ENCODE data around the gene ATP23.

Gene ATP23

GRCh38 chr12:57929092-57929830, 12.1 kb upstream of the ATP23 start:
- no peak overlapping the region for H3K4me2 ChIP-seq (ENCODE audit: low read depth, low read length, poor library complexity, severe bottlenecking)
- H3K4me3 ChIP-seq (ENCODE audit: low read length, poor library complexity, severe bottlenecking) = no peak overlapping the region
- no peaks in the 10 kb centered on the region for H4K20me1 ChIP-seq (ENCODE audit: insufficient read depth, low read length, poor library complexity, severe bottlenecking)
- H3K9me2 ChIP-seq (replicated peaks; ENCODE audit: low read depth, low read length) = no peaks in the 10 kb centered on the region
- no peaks in the 10 kb centered on the region for H3K9me3 ChIP-seq (ENCODE audit: insufficient read depth, low read depth, low read length)
- H3K27me3 ChIP-seq (ENCODE audit: insufficient read depth, low read length, poor library complexity, severe bottlenecking) = no peaks in the 10 kb centered on the region
- no peak overlapping the region for H2AFZ ChIP-seq (ENCODE audit: low read length)
- no peaks in the 10 kb centered on the region for H3F3A ChIP-seq (ENCODE audit: low read depth)
- no peak overlapping the region for H3K9ac ChIP-seq (ENCODE audit: low read depth, low read length, poor library complexity, severe bottlenecking)
- peaks cover 19% of the 10 kb centered on the region for H3K79me2 ChIP-seq (ENCODE audit: insufficient read depth, low read length)
- peaks cover 9% of the 10 kb centered on the region for H3K4me1 ChIP-seq (ENCODE audit: insufficient read depth, low read length, poor library complexity, severe bottlenecking)
- H3K36me3 ChIP-seq (ENCODE audit: insufficient read depth, low read length) = no peaks in the 10 kb centered on the region
- TF ChIP-seq EZH2phosphoT487 (IDR thresholded peaks at IDR 0.05; ENCODE audit: borderline replicate concordance) (no peak), CTCF (conservative IDR thresholded peaks at IDR 0.05; ENCODE audit: low read length) (no peak)

GRCh38 chr12:57934819-57935218, 6.5 kb upstream of the ATP23 start:
- no peaks in the 10 kb centered on the region for H4K20me1 ChIP-seq (ENCODE audit: insufficient read depth, low read length, poor library complexity, severe bottlenecking)
- H3K9me2 ChIP-seq (replicated peaks; ENCODE audit: low read depth, low read length) = no peaks in the 10 kb centered on the region
- peaks cover 35% of the 10 kb centered on the region for H3K79me2 ChIP-seq (ENCODE audit: insufficient read depth, low read length)
- H3K27me3 ChIP-seq (ENCODE audit: insufficient read depth, low read length, poor library complexity, severe bottlenecking) = no peaks in the 10 kb centered on the region
- TF ChIP-seq CTCF (conservative IDR thresholded peaks at IDR 0.05; ENCODE audit: low read length) = no peak
- no peak for TF ChIP-seq EZH2phosphoT487 (IDR thresholded peaks at IDR 0.05; ENCODE audit: borderline replicate concordance)
- peak overlapping the region; percentile 100 for H3K9ac ChIP-seq (ENCODE audit: low read depth, low read length, poor library complexity, severe bottlenecking)
- H3K9me3 ChIP-seq (ENCODE audit: insufficient read depth, low read depth, low read length) = no peaks in the 10 kb centered on the region
- H3K4me3 ChIP-seq (ENCODE audit: low read length, poor library complexity, severe bottlenecking) = peak overlapping the region; percentile 91
- peak overlapping the region; percentile 92 for H3K4me2 ChIP-seq (ENCODE audit: low read depth, low read length, poor library complexity, severe bottlenecking)
- peaks cover 29% of the 10 kb centered on the region for H3K4me1 ChIP-seq (ENCODE audit: insufficient read depth, low read length, poor library complexity, severe bottlenecking)
- H3K36me3 ChIP-seq (ENCODE audit: insufficient read depth, low read length) = no peaks in the 10 kb centered on the region
- H3F3A ChIP-seq (ENCODE audit: low read depth) = peaks cover 9% of the 10 kb centered on the region
- no peak overlapping the region for H2AFZ ChIP-seq (ENCODE audit: low read length)

GRCh38 chr12:57935331-57935730, 6.0 kb upstream of the ATP23 start:
- H3K9ac ChIP-seq (ENCODE audit: low read depth, low read length, poor library complexity, severe bottlenecking) = peak overlapping the region; percentile 100
- no peaks in the 10 kb centered on the region for H4K20me1 ChIP-seq (ENCODE audit: insufficient read depth, low read length, poor library complexity, severe bottlenecking)
- H3K4me3 ChIP-seq (ENCODE audit: low read length, poor library complexity, severe bottlenecking) = peak overlapping the region; percentile 91
- no peaks in the 10 kb centered on the region for H3K9me2 ChIP-seq (replicated peaks; ENCODE audit: low read depth, low read length)
- peaks cover 34% of the 10 kb centered on the region for H3K4me1 ChIP-seq (ENCODE audit: insufficient read depth, low read length, poor library complexity, severe bottlenecking)
- no peaks in the 10 kb centered on the region for H3K27me3 ChIP-seq (ENCODE audit: insufficient read depth, low read length, poor library complexity, severe bottlenecking)
- peaks cover 35% of the 10 kb centered on the region for H3K79me2 ChIP-seq (ENCODE audit: insufficient read depth, low read length)
- peaks cover 13% of the 10 kb centered on the region for H3F3A ChIP-seq (ENCODE audit: low read depth)
- TF ChIP-seq CTCF (conservative IDR thresholded peaks at IDR 0.05; ENCODE audit: low read length) (no peak), EZH2phosphoT487 (IDR thresholded peaks at IDR 0.05; ENCODE audit: borderline replicate concordance) (no peak)
- H2AFZ ChIP-seq (ENCODE audit: low read length) = no peak overlapping the region
- no peaks in the 10 kb centered on the region for H3K36me3 ChIP-seq (ENCODE audit: insufficient read depth, low read length)
- H3K9me3 ChIP-seq (ENCODE audit: insufficient read depth, low read depth, low read length) = no peaks in the 10 kb centered on the region
- H3K4me2 ChIP-seq (ENCODE audit: low read depth, low read length, poor library complexity, severe bottlenecking) = peak overlapping the region; percentile 92
